Measurements from ENCODE around the gene MLKL.

The MLKL gene

GRCh38 chr16:74700438-74701225 lies at the start of gene MLKL:
MLKL (minus strand) TSS chr16:74700862; CDS start chr16:74695757, 5,105 bp downstream.
- peak; percentile 6 for DNase-seq (ENCODE audit: low read depth)

GRCh38 chr16:74749291-74750055 lies 48.8 kb upstream of the MLKL start:
- peak; percentile 54 for DNase-seq (ENCODE audit: low read depth)

GRCh38 chr16:74748616-74749026 lies 48.0 kb upstream of the MLKL start:
- DNase-seq (ENCODE audit: low read depth): no peak

- DNase-seq (ENCODE audit: low read depth): no peak
Measured at GRCh38 chr16:74747716-74748615, 47.3 kb upstream of the MLKL start.

- no peak for DNase-seq (ENCODE audit: low read depth)
Measured at GRCh38 chr16:74745926-74746325, 45.3 kb upstream of the MLKL start.

GRCh38 chr16:74745109-74745615 lies 44.5 kb upstream of the MLKL start:
- DNase-seq (ENCODE audit: low read depth): no peak

GRCh38 chr16:74744566-74744965 lies 43.9 kb upstream of the MLKL start:
- DNase-seq (ENCODE audit: low read depth): no peak

GRCh38 chr16:74743668-74744299 lies 43.1 kb upstream of the MLKL start:
- DNase-seq (ENCODE audit: low read depth): peak; percentile 84

- DNase-seq (ENCODE audit: low read depth): peak; percentile 43
Measured at GRCh38 chr16:74743045-74743667, 42.5 kb upstream of the MLKL start.

- DNase-seq (ENCODE audit: low read depth): peak; percentile 51
Measured at GRCh38 chr16:74742051-74742481, 41.4 kb upstream of the MLKL start.

- no peak for DNase-seq (ENCODE audit: low read depth)
Measured at GRCh38 chr16:74740795-74741304, 40.2 kb upstream of the MLKL start.

GRCh38 chr16:74739275-74739674 lies 38.6 kb upstream of the MLKL start:
- DNase-seq (ENCODE audit: low read depth): no peak

GRCh38 chr16:74738816-74739215 lies 38.2 kb upstream of the MLKL start:
- no peak for DNase-seq (ENCODE audit: low read depth)

- DNase-seq (ENCODE audit: low read depth): no peak
Measured at GRCh38 chr16:74738113-74738541, 37.5 kb upstream of the MLKL start.

GRCh38 chr16:74737521-74737920 lies 36.9 kb upstream of the MLKL start:
- DNase-seq (ENCODE audit: low read depth): no peak

GRCh38 chr16:74736531-74737157 lies 36.0 kb upstream of the MLKL start:
- DNase-seq (ENCODE audit: low read depth): no peak

- no peak for DNase-seq (ENCODE audit: low read depth)
Measured at GRCh38 chr16:74735554-74735953, 34.9 kb upstream of the MLKL start.

GRCh38 chr16:74735162-74735452 lies 34.4 kb upstream of the MLKL start:
- DNase-seq (ENCODE audit: low read depth): no peak

GRCh38 chr16:74734361-74735161 lies 33.9 kb upstream of the MLKL start:
- no peak for DNase-seq (ENCODE audit: low read depth)
